ENCODE data around the gene FOLR3.

DNA sequence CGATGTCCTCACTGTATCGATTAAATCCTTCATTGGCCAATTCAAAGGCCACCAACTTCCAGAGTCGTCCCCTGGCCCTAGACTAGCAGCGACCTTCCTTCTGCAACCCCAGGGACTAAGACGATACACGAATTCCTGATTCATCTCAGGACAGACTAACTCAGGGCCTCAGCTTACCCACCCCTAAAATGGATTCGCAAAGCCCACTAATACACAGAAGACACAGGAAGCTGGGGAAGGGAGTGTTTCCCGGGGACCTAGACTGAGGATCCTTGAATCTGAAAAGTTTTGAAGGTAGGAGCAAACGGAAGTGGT lies 32.9 kb upstream of the FOLR3 start:
- no peak for TF ChIP-seq POLR2A (IDR thresholded peaks at IDR 0.05; ENCODE audit: low read length)
- no peak for TF ChIP-seq GATA1 (IDR thresholded peaks at IDR 0.05; ENCODE audit: low read depth, low read length)
